ENCODE measurements around the gene CROCC2.
"Not testable (repeated sequence)": the region's sequence is repeated elsewhere in the genome, so short reads cannot be mapped to it uniquely, and the experiment has no call there.

CROCC2 gene

GRCh38 chr2:240972201-240972600 lies 66.1 kb downstream of the CROCC2 start:
- DNase-seq, result no peak

DNA sequence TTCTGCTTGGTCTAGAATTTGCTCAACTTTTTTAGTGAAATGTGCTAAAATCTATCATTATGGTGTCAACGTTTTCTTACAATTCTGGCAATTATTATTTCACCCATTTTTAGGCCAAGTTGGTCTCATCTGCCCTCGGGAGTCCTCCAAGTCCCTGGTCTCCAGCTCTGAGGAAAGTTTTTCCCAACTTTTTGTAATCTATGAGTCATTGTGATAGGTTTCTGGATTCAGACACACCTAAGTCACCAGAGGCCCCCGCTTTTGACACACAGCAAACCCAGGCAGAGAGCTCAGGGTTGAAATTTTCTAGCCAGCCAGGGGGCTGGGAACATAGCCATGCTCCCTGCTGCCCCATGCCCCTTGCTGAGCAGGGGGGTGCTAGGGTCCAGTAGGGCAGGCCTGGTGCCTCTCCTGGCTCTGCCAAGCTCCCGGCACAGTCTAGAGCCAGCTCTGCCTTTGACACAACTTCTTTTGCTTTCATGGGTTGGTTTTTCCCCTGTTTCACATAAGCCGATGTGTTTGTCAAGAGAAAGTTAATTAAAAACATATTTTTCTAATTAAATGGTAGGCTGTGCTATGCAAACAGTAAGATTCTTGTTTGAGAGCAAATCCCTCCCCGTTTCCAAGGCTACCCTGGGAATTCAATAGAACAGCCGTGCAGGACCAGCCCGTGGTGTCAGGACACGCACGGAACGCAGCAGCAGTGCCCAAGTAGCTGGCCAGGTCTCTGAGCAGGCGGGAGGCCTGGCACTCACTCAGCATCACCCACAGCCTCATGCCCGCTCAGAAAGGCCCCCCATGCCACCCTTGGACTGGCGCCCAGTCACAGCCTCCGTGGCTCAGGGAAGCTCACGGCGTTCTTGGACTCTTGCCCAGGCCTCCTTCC lies 66.7 kb downstream of the CROCC2 start:
- peak; percentile 55 for DNase-seq

DNA sequence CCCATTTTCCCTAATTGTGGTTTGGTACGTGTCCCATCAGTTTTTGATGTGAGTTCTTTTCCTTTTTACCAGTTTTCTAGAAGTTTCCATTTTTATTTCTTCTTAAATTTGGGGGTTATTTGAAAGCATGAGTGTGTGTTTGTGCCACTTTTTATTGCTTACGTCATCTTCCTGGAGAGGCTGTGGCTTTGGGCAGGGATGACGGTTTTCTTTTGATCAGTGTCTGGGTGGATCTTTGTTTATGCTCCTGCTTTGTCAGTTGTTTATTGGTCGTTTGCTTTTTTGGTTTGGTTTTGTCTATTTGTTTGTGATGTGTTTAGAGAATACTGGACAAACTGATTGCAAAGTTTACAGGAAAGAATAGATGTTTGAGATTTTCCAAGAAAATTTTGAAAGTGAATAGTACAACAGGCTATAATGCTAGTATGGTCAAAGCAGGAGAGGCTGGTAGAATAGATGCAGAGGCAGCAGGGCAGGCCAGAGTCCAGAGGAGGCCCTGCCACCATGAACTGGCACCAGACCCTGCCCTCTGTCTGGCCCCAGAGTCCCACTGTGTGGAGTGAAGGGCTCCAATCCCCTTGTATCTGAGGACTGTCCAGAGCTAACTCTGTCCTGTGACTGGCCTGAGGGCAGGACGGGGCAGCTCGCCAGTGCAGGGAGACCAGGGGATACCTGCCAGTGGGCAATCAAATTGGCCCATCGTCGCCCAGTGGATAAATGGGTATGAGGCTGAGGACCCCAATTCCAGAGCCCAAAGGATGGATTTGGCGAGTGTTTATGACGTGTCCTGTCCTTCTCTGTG lies 68.8 kb downstream of the CROCC2 start:
- DNase-seq, result no peak

DNA sequence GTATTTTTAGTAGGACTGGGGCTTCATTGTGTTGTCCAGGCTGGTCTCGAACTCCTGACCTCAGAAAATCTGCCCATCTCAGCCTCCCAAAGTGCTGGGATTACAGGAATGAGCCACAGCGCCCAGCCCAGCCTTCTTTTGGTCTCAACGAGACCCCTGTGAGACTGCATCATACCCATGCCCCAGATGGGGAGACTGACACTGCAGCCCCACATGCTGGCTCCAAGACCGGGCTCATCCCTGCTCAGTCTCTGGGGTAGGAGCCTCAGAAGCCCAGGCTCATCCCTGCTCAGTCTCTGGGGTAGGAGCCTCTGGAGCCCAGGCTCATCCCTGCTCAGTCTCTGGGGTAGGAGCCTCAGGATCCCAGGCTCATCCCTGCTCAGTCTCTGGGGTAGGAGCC lies 69.8 kb downstream of the CROCC2 start:
- DNase-seq, result not testable (repeated sequence)

- no peak for DNase-seq
Observed at GRCh38 chr2:240981280-240981679, 75.1 kb downstream of the CROCC2 start.

GRCh38 chr2:240981871-240982800 lies 76.0 kb downstream of the CROCC2 start:
- no peak for DNase-seq

DNA sequence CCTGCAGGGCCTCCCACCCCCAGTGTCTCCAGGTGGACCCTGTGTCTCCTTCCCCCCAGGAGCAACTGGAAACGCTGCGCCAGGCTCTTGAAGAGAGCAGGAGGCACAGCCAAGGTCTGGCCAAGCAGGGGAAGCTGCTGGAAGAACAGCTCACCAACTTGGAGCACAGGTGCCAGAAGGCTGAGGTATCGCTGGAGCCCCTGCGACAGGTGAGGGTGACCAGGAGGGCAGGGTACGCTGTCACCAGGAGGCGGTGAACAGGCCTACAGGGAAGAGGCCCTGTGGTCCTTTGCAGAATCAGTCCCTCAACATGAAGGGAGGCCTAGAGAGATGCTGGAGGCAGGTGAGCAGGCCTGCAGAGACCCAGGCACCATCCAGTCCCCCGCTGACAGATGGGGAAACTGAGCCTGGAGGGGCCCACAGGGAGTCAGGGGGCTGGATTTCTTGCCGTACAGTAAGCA lies 76.7 kb downstream of the CROCC2 start:
- DNase-seq, result no peak

- DNase-seq, result peak; percentile 38
Observed at GRCh38 chr2:240983361-240983995, 77.3 kb downstream of the CROCC2 start.

DNA sequence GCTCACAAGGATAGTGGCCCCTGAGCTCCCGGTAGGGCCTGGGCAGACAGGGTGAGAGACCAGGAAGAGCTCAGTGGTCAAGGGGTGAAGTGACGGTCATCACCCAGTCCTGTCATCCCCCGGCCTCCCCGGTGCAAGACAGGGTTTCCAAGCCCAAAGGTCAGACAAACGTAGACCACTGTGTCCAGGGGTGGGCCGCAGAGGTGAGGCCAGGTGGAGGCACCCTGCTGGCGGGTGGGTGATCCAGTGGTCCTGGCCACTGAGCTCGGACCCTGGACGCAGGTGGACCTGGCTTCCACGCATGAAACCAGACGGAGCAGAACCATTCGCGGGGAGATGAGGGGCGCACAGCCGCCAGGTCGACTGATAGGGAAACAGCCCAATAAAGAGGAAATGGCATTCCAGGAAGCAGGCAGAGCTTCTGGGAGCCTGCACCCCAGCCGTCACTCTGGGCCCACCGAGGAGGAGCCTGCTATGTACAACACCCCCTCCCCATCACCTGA lies 77.9 kb downstream of the CROCC2 start:
- DNase-seq, result no peak

DNA sequence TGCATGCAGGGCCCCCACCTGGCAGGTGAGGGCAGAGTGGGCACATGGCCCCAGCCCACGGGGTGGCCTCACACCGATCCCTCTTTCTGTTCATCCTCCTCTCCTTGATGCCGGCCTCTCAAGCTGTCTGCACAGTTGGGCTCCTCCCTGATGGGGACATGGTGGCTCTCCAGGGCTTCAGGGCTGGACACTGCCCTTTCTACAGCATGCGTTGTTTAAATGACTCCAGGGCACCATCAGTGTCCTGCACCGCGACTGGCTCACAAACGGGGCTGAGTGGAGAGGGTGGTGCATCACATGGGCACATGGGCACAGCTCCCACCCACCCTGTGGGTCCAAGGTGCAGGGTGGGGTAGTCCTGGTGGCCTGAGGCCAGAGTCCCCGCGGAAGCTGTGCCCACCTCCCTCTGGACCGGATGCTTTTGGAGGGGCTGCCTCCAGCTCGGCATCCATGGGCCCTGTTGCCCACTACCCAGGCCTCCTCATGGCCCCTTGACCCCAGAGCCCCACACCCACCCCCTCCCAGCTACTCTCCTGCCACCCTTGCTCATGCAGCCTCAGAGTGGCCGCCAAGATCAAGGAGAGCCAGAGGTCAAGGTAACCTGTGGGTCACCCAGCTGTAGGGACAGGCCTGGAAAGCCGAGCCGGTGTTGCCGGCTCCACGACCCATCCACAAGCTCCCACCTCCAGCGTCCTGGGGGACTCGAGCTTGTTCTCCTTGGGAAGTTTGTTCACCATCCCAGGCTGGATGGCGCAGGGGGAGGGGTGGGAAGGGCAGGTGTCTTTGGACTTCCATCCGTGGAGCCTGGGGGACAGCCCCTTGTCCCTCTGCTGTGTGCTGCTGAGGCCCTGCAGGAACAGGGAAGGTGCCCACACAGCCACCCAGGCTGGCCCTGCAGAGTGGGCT lies 80.0 kb downstream of the CROCC2 start:
- DNase-seq, result no peak

GRCh38 chr2:240986787-240987411 lies 80.8 kb downstream of the CROCC2 start:
- no peak for DNase-seq

GRCh38 chr2:240987588-240987987 lies 81.5 kb downstream of the CROCC2 start:
- no peak for DNase-seq

DNA sequence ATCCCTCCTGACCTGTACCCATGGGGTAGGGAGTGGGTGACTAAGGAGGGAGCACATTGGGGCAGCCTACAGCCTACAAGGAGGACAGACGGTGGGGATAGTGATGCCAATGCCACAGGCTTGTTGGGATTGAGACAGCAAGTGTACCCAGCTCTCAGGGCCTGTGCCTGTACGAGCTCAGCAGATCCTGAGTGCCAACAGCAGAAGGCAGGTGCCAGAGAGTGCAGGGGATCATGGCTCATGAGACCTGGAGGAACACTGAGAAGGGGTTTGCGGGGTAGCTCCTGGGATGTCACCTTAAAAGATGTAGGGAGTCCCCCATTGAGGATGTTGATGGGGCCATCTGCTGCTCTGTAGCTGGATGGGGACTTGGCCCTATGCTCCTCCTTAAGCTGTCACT lies 82.0 kb downstream of the CROCC2 start:
- DNase-seq, result no peak

DNA sequence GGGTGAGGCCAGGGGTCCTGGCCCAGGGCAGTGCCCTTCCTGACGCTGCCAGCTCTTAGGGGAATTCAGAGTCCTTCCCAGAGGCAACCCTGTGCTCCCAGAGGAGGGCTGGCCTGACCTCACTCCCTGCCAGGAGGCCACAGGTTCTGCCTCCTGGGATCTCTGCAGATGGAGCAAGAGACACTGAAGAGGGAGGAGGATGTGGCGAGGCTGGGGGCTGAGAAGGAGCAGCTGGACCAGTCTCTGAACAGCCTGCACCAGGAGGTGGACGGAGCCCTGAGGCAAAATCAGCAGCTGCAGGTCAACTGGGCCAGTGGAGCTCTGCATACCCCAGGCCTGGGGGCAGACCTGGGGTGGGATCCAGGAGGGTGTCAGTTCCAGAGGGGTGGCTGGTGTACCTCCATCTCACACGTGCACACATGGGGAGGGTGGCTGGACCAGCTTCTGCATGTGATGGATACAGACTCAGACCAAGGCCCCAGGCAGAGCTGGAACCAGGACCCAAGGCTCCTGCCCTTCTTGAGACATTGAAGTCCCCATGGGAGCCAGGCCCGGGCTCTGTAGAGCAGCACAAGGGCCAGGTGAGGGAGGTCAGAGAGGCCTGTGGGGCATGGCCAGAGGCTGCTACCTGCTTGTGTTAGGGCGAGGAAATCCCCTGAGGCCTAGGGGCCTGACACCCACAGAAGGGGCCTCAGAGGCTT lies 82.6 kb downstream of the CROCC2 start:
- no peak for DNase-seq

GRCh38 chr2:240989451-240990265 lies 83.5 kb downstream of the CROCC2 start:
- DNase-seq, result no peak

DNA sequence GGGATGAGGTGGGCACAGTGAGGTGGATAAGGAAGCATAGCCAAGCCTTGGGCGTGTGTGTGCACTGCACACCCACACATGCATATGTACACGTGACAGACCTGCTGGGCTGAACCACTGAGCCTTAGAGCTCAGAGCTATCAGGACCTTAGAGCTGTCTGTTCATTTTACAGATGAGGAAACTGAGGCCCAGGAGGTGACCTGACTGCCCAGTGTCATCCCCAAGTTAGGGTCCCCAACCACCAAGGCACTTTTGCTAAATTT lies 84.1 kb downstream of the CROCC2 start:
- no peak for DNase-seq

DNA sequence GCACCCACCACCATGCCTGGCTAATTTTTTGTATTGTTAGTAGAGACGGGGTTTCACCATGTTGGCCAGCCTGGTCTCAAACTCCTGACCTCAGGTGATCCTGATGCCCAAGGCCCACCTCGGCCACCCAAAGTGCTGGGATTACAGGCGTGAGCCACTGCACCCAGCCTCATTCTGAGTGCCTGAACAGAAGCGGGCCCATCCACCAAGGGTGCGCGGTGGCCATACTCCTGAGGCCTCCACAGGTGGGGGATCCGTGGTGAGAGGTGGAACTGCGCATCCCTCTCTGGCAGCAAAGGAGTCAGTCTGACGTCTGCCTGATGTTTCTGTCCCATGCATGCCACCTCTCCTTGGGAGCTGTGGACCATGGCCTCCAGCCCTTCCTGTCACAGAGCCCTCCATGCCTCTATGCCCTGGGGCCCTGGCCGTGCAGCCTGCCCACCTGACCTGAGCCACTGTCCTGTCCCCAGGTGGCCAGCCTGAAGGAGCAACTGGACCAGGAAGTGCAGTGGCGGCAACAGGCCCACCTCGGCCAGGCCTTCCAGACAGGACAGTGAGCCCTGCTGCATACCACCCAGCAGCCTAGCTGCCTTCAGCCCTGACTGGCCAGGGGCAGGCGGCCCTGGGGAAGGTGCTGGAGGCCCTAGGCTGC lies 84.7 kb downstream of the CROCC2 start:
- DNase-seq, result no peak

- peak; percentile 27 for DNase-seq
Observed at GRCh38 chr2:240991378-240992263, 85.5 kb downstream of the CROCC2 start.

Data from NCI-H1092 treated with DMSO at 0.1 percent for 48 hours (cell line).